Peyer's patch (tissue), 4 donors: ENCODE data around the gene DHRS3. TPM values are rescaled to one million over a fixed set of nuclear protein-coding genes. Genes with fewer than 3 reads are reported as not detected.
"Not testable (repeated sequence)": the region's sequence is repeated elsewhere in the genome, so short reads cannot be mapped to it uniquely, and the experiment has no call there.

Experiments
- DNase-seq, 3 donors: peaks; one replicate each; pipeline ENCODE4 v3.0.0-alpha.2; 2017 to 2019
- H3K27ac ChIP-seq, 4 donors: fragments of 200-600 bp; sonication (generic); one replicate each; pipeline ENCODE4 v1.5.1; 2016 to 2019
- H3K27me3 ChIP-seq, 2 donors: fragments of 200-600 bp; sonication (generic); one replicate each; pipeline ENCODE4 v1.5.1; 2019
- H3K36me3 ChIP-seq, 3 donors: fragments of 200-600 bp; sonication (generic); one replicate each; pipeline ENCODE4 v1.5.1; 2016 to 2019
- H3K4me1 ChIP-seq, 4 donors: fragments of 200-600 bp; sonication (generic); one replicate each; pipeline ENCODE4 v1.5.1; 2016 to 2019
- H3K4me3 ChIP-seq, 4 donors: fragments of 200-600 bp; sonication (generic); 1 replicate in 3 of 4; 2 replicates in 1 of 4; pipeline ENCODE4 v1.5.1; 2016 to 2019; ENCODE audit warnings: mild to moderate bottlenecking in 1 of 4
- H3K9me3 ChIP-seq, 4 donors: fragments of 200-600 bp; sonication (generic); one replicate each; pipeline ENCODE4 v1.5.1; 2016 to 2019; ENCODE audit warnings: mild to moderate bottlenecking in 1 of 4
- POLR2A ChIP-seq, 2 donors: fragments of 450-650 bp; IDR thresholded peaks; one replicate each; pipeline ENCODE4 v1.5.1; 2017; ENCODE audit warnings: antibody characterized with exemption in 2 of 2, mild to moderate bottlenecking in 2 of 2, moderate library complexity in 2 of 2
- small RNA-seq, 2 donors: library from RNA; depleted of rRNA; stranded (forward); fragments of <200 nt; gene quantifications; one replicate each; pipeline ENCODE3, GENCODE V24; 2016
- total RNA-seq, 4 donors: library from RNA; depleted of rRNA; stranded (reverse); fragments of >200 nt; gene quantifications; one replicate each; pipeline ENCODE4 v1.1.0, GENCODE V29; 2016
- TF ChIP-seq, protein P1 (sequence below), 6 experiments: fragments of 450-650 bp in 4 of 6; fragments of 200-600 bp in 2 of 6; sonication (generic) in 1 of 6; IDR thresholded peaks; one replicate each; pipeline ENCODE4 v1.5.1; 2017 to 2019; ENCODE audit warnings: antibody characterized with exemption in 6 of 6, mild to moderate bottlenecking in 3 of 6, moderate library complexity in 1 of 6

The DHRS3 gene
- total RNA-seq, 4 donors from 2014 or later: 34.7 to 179 (median 108) TPM

DNA sequence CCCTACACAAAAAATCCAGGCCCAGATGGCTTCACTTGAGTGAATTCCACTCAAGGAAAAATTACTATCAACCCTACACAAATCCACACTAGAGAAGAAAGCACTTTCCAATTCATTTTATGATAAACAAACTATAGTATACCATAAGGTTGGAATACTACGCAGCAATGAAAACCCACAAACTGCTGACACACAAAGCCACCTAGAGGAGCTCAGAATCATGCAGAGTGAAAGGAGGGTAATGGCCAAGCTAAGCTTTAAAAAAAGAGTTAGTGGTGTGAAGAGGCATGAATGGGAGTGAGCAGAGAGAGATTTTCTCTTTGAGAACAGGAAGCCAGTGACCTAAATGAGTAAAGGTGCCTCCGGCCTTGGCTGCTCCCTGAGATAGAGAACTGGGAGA lies 93.7 kb downstream of the DHRS3 start:
- DNase-seq: peak in 1 of 3 donors; percentile 34
- no peaks in the 10 kb centered on the region for H3K27me3 ChIP-seq
- peaks cover 0 to 39% (median 0%) of the 10 kb centered on the region in 4 donors for H3K4me1 ChIP-seq
- no peaks in the 10 kb centered on the region for H3K9me3 ChIP-seq
- no peaks in the 10 kb centered on the region for H3K36me3 ChIP-seq
- no peak for TF ChIP-seq POLR2A (IDR thresholded peaks at IDR 0.05)
- TF ChIP-seq, protein P1, sequence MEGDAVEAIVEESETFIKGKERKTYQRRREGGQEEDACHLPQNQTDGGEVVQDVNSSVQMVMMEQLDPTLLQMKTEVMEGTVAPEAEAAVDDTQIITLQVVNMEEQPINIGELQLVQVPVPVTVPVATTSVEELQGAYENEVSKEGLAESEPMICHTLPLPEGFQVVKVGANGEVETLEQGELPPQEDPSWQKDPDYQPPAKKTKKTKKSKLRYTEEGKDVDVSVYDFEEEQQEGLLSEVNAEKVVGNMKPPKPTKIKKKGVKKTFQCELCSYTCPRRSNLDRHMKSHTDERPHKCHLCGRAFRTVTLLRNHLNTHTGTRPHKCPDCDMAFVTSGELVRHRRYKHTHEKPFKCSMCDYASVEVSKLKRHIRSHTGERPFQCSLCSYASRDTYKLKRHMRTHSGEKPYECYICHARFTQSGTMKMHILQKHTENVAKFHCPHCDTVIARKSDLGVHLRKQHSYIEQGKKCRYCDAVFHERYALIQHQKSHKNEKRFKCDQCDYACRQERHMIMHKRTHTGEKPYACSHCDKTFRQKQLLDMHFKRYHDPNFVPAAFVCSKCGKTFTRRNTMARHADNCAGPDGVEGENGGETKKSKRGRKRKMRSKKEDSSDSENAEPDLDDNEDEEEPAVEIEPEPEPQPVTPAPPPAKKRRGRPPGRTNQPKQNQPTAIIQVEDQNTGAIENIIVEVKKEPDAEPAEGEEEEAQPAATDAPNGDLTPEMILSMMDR (IDR thresholded peaks at IDR 0.05): no peak
- H3K27ac ChIP-seq: no peak overlapping the region
- H3K4me3 ChIP-seq: no peak overlapping the region

DNA sequence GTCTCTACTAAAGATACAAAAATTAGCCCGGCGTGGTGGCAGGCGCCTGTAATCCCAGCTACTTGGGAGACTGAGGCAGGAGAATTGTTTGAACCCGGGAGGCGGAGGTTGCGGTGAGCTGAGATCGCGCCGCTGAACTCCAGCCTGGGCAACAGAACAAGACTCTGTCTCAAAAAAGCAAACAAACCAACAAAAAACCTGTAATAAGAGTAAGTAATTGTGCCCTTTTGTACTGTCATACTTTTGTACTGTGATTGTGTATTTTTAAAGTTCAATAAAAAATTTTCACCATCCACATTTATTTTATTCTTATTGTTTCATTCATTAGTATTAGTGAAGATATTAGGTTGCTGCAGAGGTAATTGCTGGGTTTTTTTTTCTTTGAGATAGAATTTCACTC lies 95.2 kb downstream of the DHRS3 start:
- not testable (repeated sequence) for H3K27ac ChIP-seq, H3K4me3 ChIP-seq, H3K36me3 ChIP-seq, H3K27me3 ChIP-seq, H3K9me3 ChIP-seq
- DNase-seq: peak in 1 of 3 donors; percentile 18
- peaks cover 0 to 25% (median 0%) of the 10 kb centered on the region in 4 donors for H3K4me1 ChIP-seq

DNA sequence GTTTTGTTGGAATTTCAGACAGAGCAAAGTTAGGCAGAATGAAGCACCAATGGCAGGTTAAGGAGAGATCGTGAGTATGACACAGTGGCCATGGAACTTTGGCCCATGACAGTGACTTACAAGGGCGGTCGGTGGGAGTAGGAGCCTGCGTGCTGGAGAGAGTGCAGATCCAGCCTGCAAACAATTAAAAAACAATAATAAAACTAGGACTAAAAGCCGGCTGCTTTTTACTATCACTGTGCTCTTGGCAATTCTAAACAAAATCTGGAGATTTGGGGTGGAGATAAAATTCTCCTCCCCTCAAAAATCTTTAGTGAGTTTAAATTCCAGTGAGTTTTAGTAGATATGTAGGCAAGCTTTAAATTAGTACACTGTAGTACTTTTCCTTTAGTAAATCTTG lies 96.9 kb downstream of the DHRS3 start:
- Histone ChIP-seq H3K9me3 (no peaks in the 10 kb centered on the region), H3K4me1 (peaks cover 0 to 12% (median 0%) of the 10 kb centered on the region in 4 donors), H3K36me3 (no peaks in the 10 kb centered on the region), H3K27me3 (no peaks in the 10 kb centered on the region), H3K4me3 (no peak overlapping the region), H3K27ac (no peak overlapping the region)
- no peak for DNase-seq
- TF ChIP-seq, protein P1 (IDR thresholded peaks at IDR 0.05): no peak
- TF ChIP-seq POLR2A (IDR thresholded peaks at IDR 0.05): no peak

DNA sequence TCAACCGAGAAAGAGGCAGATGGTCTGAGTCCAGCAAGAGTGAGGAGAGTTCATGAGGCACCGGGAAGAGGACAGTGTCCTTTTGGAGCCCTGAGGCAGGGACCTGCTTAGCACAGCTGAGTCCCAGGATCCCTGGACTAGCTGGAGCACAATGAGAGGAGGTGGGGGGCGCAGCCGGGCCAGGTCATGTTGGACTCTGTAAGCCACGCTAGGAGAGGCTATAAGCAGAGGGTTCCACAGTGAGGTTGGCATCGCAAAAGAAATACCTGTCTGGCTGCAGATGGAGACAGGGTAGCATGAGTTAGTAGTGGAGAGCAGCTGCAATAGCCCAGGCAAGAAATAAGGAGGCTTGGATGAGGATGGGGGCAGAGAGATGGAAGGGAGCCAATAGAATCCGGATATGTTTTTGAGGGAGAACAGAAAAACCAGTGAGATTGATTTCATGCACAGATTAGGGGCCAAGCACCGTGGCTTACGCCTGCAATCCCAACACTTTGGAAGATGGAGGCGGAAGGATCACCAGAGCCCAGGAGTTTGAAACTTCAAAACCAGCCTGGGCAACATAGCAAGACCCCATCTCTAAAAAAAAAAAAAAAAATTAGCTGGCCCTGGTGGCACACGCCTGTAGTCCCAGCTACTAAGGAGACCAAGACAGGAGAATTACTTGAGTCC lies 98.2 kb downstream of the DHRS3 start:
- TF ChIP-seq, protein P1 (IDR thresholded peaks at IDR 0.05): no peak
- TF ChIP-seq POLR2A (IDR thresholded peaks at IDR 0.05): no peak
- H3K27me3 ChIP-seq: no peaks in the 10 kb centered on the region
- DNase-seq: no peak
- H3K27ac ChIP-seq: no peak overlapping the region
- no peaks in the 10 kb centered on the region for H3K4me1 ChIP-seq
- no peak overlapping the region for H3K4me3 ChIP-seq
- no peaks in the 10 kb centered on the region for H3K36me3 ChIP-seq
- H3K9me3 ChIP-seq: no peaks in the 10 kb centered on the region

DNA sequence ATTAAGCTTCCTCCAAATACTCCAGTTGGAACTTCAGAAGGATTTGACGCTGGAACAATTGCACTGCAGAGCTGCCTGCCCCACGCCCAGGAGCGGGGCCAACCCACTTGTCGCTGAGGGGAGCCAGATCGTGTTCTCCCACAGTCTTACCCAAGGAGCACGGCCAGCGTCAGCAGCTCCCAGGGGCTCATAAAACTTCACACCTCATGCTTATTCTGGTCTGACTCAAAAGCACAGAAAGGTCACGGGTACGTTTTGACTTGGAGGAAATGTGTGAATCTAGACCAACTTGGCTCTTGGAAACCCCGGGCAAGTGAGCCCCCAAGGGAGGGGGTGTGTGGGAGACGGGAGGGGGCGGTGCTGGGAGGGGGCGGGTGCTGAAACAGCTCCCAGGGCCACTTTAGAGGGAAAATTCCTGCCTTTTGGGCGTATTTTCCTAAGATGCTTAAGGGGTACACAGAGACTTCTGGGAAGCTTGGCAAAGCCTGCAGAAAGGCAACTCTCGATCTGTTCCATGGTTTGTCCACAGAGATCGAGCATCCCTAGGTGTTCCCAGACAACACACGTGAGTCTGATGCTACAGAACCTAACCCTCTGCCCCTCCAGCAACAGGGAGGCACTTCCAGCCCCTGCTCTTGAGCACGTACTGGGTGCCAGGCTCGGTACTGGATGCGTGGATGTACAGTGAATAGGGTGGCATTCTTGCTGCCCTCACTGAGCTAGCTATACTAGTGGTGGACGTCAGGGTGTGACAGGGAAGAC lies 98.9 kb downstream of the DHRS3 start:
- Histone ChIP-seq H3K9me3 (no peaks in the 10 kb centered on the region), H3K4me3 (no peak overlapping the region), H3K36me3 (no peaks in the 10 kb centered on the region), H3K4me1 (no peaks in the 10 kb centered on the region), H3K27me3 (no peaks in the 10 kb centered on the region), H3K27ac (no peak overlapping the region)
- TF ChIP-seq POLR2A (IDR thresholded peaks at IDR 0.05): no peak
- TF ChIP-seq, protein P1 (IDR thresholded peaks at IDR 0.05): no peak
- DNase-seq: peak in 1 of 3 donors; percentile 60

Small RNA genes lying within 50 kb of the gene (small RNA-seq; reads per million reads assigned to genes)
- gene MIR6730: 0 to 0.32 reads per million in 2 donors
- gene RNU6ATAC18P: 0 reads per million in 2 donors

Other genes with a start within 250 kb of the DHRS3 start
- gene AADACL4, start 25.9 kb upstream of the DHRS3 start, total RNA-seq: not detected
- gene AADACL3, start 97.9 kb upstream of the DHRS3 start, total RNA-seq: not detected
- not detected for gene CFAP107, start 128.0 kb upstream of the DHRS3 start, total RNA-seq
- gene PRAMEF12, start 155.5 kb upstream of the DHRS3 start, total RNA-seq: not detected
- not detected for gene PRAMEF1, start 173.2 kb upstream of the DHRS3 start, total RNA-seq
- not detected for gene PRAMEF11, start 213.2 kb upstream of the DHRS3 start, total RNA-seq
- not detected for gene HNRNPCL1, start 230.5 kb upstream of the DHRS3 start, total RNA-seq
- not detected for gene PRAMEF2, start 238.9 kb upstream of the DHRS3 start, total RNA-seq